Trophoblast cell (in vitro differentiated cells and primary cell): ENCODE data around the gene ZNF616.

Source experiments
- DNase-seq, 2 donors: peaks; one replicate each; pipeline ENCODE4 v3.0.0-alpha.2; 2016
- H2AFZ ChIP-seq: 2 replicates; pipeline ENCODE4 v1.6.1; 2013; ENCODE audit warnings: low read length, moderate library complexity, mild to moderate bottlenecking; ENCODE audit not compliant: insufficient read depth, poor library complexity
- H2AK5ac ChIP-seq: 2 replicates; pipeline ENCODE4 v1.6.1; 2013; ENCODE audit warnings: mild to moderate bottlenecking, low read length
- H2BK120ac ChIP-seq: 2 replicates; pipeline ENCODE4 v1.6.1; 2013; ENCODE audit warnings: low read length, mild to moderate bottlenecking, moderate library complexity; ENCODE audit not compliant: insufficient read depth, poor library complexity
- H2BK12ac ChIP-seq: 2 replicates; pipeline ENCODE4 v1.6.1; 2013; ENCODE audit warnings: mild to moderate bottlenecking, low read length, moderate library complexity
- H2BK5ac ChIP-seq: 2 replicates; pipeline ENCODE4 v1.6.1; 2013; ENCODE audit warnings: low read length, low read depth, moderate library complexity, mild to moderate bottlenecking; ENCODE audit not compliant: poor library complexity
- H3K14ac ChIP-seq: 2 replicates; pipeline ENCODE4 v1.6.1; 2013; ENCODE audit warnings: mild to moderate bottlenecking, low read length
- H3K18ac ChIP-seq: 2 replicates; pipeline ENCODE4 v1.6.1; 2013; ENCODE audit warnings: mild to moderate bottlenecking, low read length
- H3K23ac ChIP-seq: 2 replicates; pipeline ENCODE4 v1.6.1; 2013; ENCODE audit warnings: low read length
- H3K27ac ChIP-seq: 2 replicates; pipeline ENCODE4 v1.5.1; 2013; ENCODE audit warnings: low read depth, mild to moderate bottlenecking, inconsistent platforms, low read length, moderate library complexity
- H3K27me3 ChIP-seq: 2 replicates; pipeline ENCODE4 v1.6.1; 2013; ENCODE audit warnings: inconsistent platforms, mild to moderate bottlenecking, low read length, moderate library complexity; ENCODE audit not compliant: insufficient read depth
- H3K36me3 ChIP-seq, 2 experiments: 1 replicate in 1 of 2; 2 replicates in 1 of 2; pipeline ENCODE4 v1.6.1; 2013; ENCODE audit warnings: low read length in 2 of 2, mild to moderate bottlenecking in 2 of 2, moderate library complexity in 1 of 2; ENCODE audit not compliant: insufficient read depth in 2 of 2, control insufficient read depth in 1 of 2
- H3K4ac ChIP-seq: 2 replicates; pipeline ENCODE4 v1.6.1; 2013; ENCODE audit warnings: low read depth, mild to moderate bottlenecking, low read length, moderate library complexity
- H3K4me1 ChIP-seq, 2 experiments: 1 replicate in 1 of 2; 2 replicates in 1 of 2; pipeline ENCODE4 v1.6.1; 2013; ENCODE audit warnings: low read length in 2 of 2, mild to moderate bottlenecking in 2 of 2, moderate library complexity in 1 of 2; ENCODE audit not compliant: insufficient read depth in 2 of 2, control insufficient read depth in 1 of 2
- H3K4me2 ChIP-seq: 2 replicates; pipeline ENCODE4 v1.6.1; 2013; ENCODE audit warnings: inconsistent platforms, mild to moderate bottlenecking, low read length, moderate library complexity
- H3K4me3 ChIP-seq: 2 replicates; pipeline ENCODE4 v1.5.1; 2013; ENCODE audit warnings: mild to moderate bottlenecking, low read depth, low read length, inconsistent platforms
- H3K79me1 ChIP-seq: one replicate; pipeline ENCODE4 v1.6.1; 2013; ENCODE audit warnings: low read length
- H3K79me2 ChIP-seq: 2 replicates; pipeline ENCODE4 v1.6.1; 2013; ENCODE audit warnings: low read length, mild to moderate bottlenecking; ENCODE audit not compliant: control insufficient read depth, insufficient read depth, poor library complexity
- H3K9ac ChIP-seq: 2 replicates; pipeline ENCODE4 v1.6.1; 2013; ENCODE audit warnings: mild to moderate bottlenecking, low read length
- H3K9me3 ChIP-seq: 2 replicates; pipeline ENCODE4 v1.6.1; 2013; ENCODE audit warnings: low read depth, mild to moderate bottlenecking, control low read depth, inconsistent platforms, low read length; ENCODE audit not compliant: insufficient read depth
- H4K12ac ChIP-seq: 2 replicates; pipeline ENCODE4 v1.6.1; 2013; ENCODE audit warnings: low read depth, mild to moderate bottlenecking, low read length, moderate library complexity
- H4K8ac ChIP-seq: 2 replicates; pipeline ENCODE4 v1.6.1; 2013; ENCODE audit warnings: low read depth, mild to moderate bottlenecking, low read length, moderate library complexity
- H4K91ac ChIP-seq: one replicate; pipeline ENCODE4 v1.6.1; 2013; ENCODE audit warnings: low read depth, mild to moderate bottlenecking, low read length, moderate library complexity
- WGBS: extraction: QIAGEN DNeasy Blood & Tissue Kit; methylation state at CpG from one replicate; pipeline ENCODE4 v1.1.7; 2013; ENCODE audit warnings: missing lambda C conversion rate; ENCODE audit not compliant: insufficient read length, insufficient coverage; ENCODE audit errors: extremely low coverage; 5-methylcytosine and 5-hydroxymethylcytosine counted together

The ZNF616 gene

DNA sequence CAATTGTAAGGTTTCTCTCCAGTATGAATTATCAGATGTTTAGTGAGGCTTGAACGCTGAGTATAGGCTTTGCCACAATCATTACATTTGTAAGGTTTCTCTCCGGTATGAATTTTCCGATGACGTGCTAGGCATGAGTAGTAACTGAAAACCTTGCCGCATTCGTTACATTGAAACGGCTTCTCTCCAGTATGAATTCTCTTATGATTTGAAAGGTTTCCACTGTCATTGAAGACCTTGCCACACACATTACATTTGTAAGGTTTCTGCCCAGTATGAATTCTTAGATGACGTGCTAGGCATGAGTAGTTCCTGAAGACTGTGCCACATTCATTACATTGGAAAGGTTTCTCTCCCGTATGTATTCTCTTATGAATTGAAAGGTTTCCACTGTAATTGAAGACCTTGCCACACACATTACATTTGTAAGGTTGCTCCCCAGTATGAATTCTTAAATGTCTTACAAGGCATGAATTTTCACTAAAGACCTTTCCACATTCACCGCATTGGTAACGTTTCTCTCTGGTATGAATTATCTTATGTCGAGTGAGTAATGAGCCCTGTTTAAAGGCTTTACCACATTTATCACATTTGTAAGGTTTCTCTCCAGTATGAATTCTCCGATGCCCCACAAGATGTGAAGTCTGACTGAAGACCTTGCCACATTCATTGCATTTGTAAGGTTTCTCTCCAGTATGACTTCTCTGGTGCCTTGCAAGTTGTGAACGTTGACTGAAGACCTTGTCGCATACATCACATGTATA, 16.0 kb upstream of the ZNF616 start:
- Histone ChIP-seq H3K4me2 (no peak overlapping the region), H3K79me1 (no peaks in the 10 kb centered on the region), H3K18ac (no peak overlapping the region), H4K91ac (no peak overlapping the region), H3K23ac (no peak overlapping the region), H3K36me3 (peaks cover 22 to 33% of the 10 kb centered on the region in 2 experiments), H3K4ac (no peak overlapping the region), H3K4me3 (no peak overlapping the region), H2BK12ac (no peak overlapping the region), H4K12ac (no peak overlapping the region), H3K9ac (no peak overlapping the region), H3K27ac (no peak overlapping the region), H2BK5ac (no peak overlapping the region), H3K9me3 (peaks cover 8% of the 10 kb centered on the region), H4K8ac (no peak overlapping the region), H2BK120ac (no peak overlapping the region), H2AFZ (no peak overlapping the region), H3K27me3 (no peaks in the 10 kb centered on the region), H2AK5ac (no peak overlapping the region), H3K79me2 (no peaks in the 10 kb centered on the region), H3K14ac (no peak overlapping the region), H3K4me1 (no peaks in the 10 kb centered on the region)
- DNase-seq, result no peak
- WGBS, result no CpG with 5 or more reads among the region's 15 CpGs

DNA sequence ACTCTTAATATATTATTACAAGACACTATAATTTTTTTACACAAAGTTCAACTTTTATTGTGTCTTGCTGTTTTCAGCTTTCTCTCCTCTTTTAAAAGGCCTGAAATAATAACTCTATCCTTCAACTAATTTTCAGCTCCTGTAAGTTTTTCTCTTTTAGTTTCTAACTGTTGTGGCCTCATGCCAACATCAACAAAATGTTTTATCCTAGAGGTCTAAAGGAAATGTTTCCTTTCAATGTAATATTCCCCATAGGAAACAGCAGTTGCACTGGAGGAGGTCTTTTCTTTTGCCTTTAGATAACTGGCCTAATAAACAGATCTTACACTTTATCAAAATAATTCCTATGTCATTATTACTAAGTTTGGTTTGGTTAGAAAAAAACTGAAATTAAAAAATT, 8.5 kb upstream of the ZNF616 start:
- Histone ChIP-seq H2BK5ac (no peak overlapping the region), H2BK12ac (no peak overlapping the region), H3K18ac (no peak overlapping the region), H3K27ac (no peak overlapping the region), H3K4ac (no peak overlapping the region), H4K8ac (no peak overlapping the region), H3K4me3 (no peak overlapping the region), H2AFZ (no peak overlapping the region), H3K14ac (no peak overlapping the region), H3K9me3 (peaks cover 5% of the 10 kb centered on the region), H3K27me3 (no peaks in the 10 kb centered on the region), H3K36me3 (peaks cover 0 to 3% of the 10 kb centered on the region in 2 experiments), H3K79me1 (no peaks in the 10 kb centered on the region), H3K23ac (no peak overlapping the region), H3K4me2 (no peak overlapping the region), H4K91ac (no peak overlapping the region), H2BK120ac (no peak overlapping the region), H3K9ac (no peak overlapping the region), H4K12ac (no peak overlapping the region), H2AK5ac (no peak overlapping the region), H3K79me2 (no peaks in the 10 kb centered on the region), H3K4me1 (no peaks in the 10 kb centered on the region)
- no peak for DNase-seq

DNA sequence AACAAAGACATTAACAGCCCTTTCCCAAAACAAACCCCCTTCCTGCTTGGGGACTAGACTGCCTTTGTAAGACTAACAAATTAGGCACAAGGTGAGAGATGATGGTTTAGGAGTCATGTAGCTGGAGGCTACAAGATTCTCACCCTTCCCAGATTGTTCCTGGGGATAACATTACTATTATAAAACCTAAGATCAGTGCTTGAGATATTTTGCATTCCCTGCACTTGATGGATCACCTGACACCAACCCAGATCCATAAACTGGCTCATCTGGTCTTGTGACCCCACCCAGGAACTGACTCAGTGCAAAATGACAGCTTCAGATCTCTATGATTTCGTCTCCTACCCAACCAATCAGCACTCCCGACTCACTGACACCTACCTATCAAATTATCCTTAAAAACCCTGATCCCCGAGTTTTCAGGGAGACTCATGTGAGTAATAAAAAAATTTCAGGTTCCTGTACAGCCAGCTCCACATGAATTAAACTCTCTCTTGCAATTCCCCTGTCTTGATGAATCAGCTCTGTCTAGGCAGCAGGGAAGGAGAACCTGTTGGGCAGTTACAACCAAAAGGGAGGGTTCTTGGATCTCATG, 2.4 kb upstream of the ZNF616 start:
- DNase-seq, result peak; percentile 88 to 96
- H2BK120ac ChIP-seq, result no peak overlapping the region
- no peak overlapping the region for H2BK12ac ChIP-seq
- no peak overlapping the region for H4K8ac ChIP-seq
- H2AK5ac ChIP-seq, result no peak overlapping the region
- no peak overlapping the region for H3K18ac ChIP-seq
- no peak overlapping the region for H2AFZ ChIP-seq
- no peak overlapping the region for H3K4me3 ChIP-seq
- no peaks in the 10 kb centered on the region for H3K4me1 ChIP-seq
- H3K9me3 ChIP-seq, result peaks cover 6% of the 10 kb centered on the region
- no peak overlapping the region for H3K23ac ChIP-seq
- H3K27ac ChIP-seq, result no peak overlapping the region
- no peak overlapping the region for H4K91ac ChIP-seq
- no peak overlapping the region for H2BK5ac ChIP-seq
- H3K9ac ChIP-seq, result no peak overlapping the region
- H3K79me2 ChIP-seq, result peaks cover 9% of the 10 kb centered on the region
- no peaks in the 10 kb centered on the region for H3K36me3 ChIP-seq
- no peaks in the 10 kb centered on the region for H3K27me3 ChIP-seq
- no peak overlapping the region for H3K4ac ChIP-seq
- no peak overlapping the region for H4K12ac ChIP-seq
- H3K14ac ChIP-seq, result no peak overlapping the region
- H3K79me1 ChIP-seq, result peaks cover 9% of the 10 kb centered on the region
- H3K4me2 ChIP-seq, result no peak overlapping the region
- WGBS, result no CpG with 5 or more reads among the region's 3 CpGs

DNA sequence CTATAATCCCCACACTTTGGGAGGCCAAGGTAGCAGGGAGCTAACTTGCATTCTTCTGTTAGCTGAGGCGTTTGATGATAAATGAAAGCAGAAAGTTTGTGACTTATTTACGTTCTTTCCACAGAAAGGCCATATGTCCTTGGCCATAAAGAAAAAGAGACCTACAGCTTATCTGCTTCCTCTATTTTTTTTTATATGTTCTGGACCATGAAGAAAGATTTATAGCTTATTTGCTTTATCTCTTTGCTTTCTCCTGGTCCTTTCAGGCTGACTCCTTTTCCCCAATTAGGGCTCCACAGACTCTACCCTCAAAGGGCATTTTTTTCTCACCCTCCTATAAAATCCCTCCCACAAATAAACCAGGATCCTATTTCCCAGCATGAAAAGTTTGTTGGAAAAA, 1.5 kb upstream of the ZNF616 start:
- Histone ChIP-seq H2BK5ac (no peak overlapping the region), H4K12ac (no peak overlapping the region), H3K27me3 (no peaks in the 10 kb centered on the region), H3K9me3 (peaks cover 3% of the 10 kb centered on the region), H2AK5ac (no peak overlapping the region), H3K9ac (no peak overlapping the region), H3K4me3 (no peak overlapping the region), H3K18ac (no peak overlapping the region), H2AFZ (no peak overlapping the region), H3K4me2 (no peak overlapping the region), H3K79me2 (peaks cover 9% of the 10 kb centered on the region), H2BK120ac (no peak overlapping the region), H3K36me3 (no peaks in the 10 kb centered on the region), H2BK12ac (no peak overlapping the region), H3K14ac (no peak overlapping the region), H3K4ac (no peak overlapping the region), H3K27ac (no peak overlapping the region), H4K8ac (no peak overlapping the region), H3K4me1 (no peaks in the 10 kb centered on the region), H4K91ac (no peak overlapping the region), H3K23ac (no peak overlapping the region), H3K79me1 (peaks cover 9% of the 10 kb centered on the region)
- WGBS, result no CpG with 5 or more reads among the region's 2 CpGs
- no peak for DNase-seq
